GM23248 (cell line): ENCODE data around the gene SLC51B. TPM values are rescaled to one million over a fixed set of nuclear protein-coding genes. Genes with fewer than 3 reads are reported as not detected.
A peak's percentile ranks its signal among the peaks of the same experiment; 100 is the strongest.
"Not testable (repeated sequence)": the region's sequence is repeated elsewhere in the genome, so short reads cannot be mapped to it uniquely, and the experiment has no call there.

Source experiments
- DNase-seq: peaks from one replicate; pipeline ENCODE4 v3.0.0-alpha.2; 2015
- H2AFZ ChIP-seq: fragments of 200-600 bp; sonication (generic); 2 replicates; pipeline ENCODE4 v1.6.1; 2016; ENCODE audit warnings: antibody characterized with exemption
- H3F3A ChIP-seq: fragments of 200-600 bp; sonication (generic); 2 replicates; pipeline ENCODE4 v1.6.1; 2016; ENCODE audit warnings: mild to moderate bottlenecking, antibody characterized with exemption, mixed run types; ENCODE audit not compliant: insufficient read depth
- H3K27ac ChIP-seq: fragments of 200-600 bp; sonication (generic); 2 replicates; pipeline ENCODE4 v1.5.1; 2016; ENCODE audit warnings: mild to moderate bottlenecking
- H3K27me3 ChIP-seq: fragments of 200-600 bp; sonication (generic); replicated peaks from 2 replicates; pipeline ENCODE4 v1.6.1; 2016; ENCODE audit warnings: mild to moderate bottlenecking; ENCODE audit not compliant: insufficient read depth
- H3K36me3 ChIP-seq: fragments of 200-600 bp; sonication (generic); 2 replicates; pipeline ENCODE4 v1.6.1; 2016; ENCODE audit warnings: low read depth, mild to moderate bottlenecking
- H3K4me1 ChIP-seq: fragments of 200-600 bp; sonication (generic); 2 replicates; pipeline ENCODE4 v1.6.1; 2016; ENCODE audit warnings: mild to moderate bottlenecking; ENCODE audit not compliant: insufficient read depth
- H3K4me2 ChIP-seq: fragments of 200-600 bp; sonication (generic); one replicate; pipeline ENCODE4 v1.6.1; 2016; ENCODE audit warnings: mild to moderate bottlenecking; ENCODE audit not compliant: unreplicated experiment
- H3K4me3 ChIP-seq: fragments of 200-600 bp; sonication (generic); 2 replicates; pipeline ENCODE4 v1.5.1; 2016; ENCODE audit warnings: mild to moderate bottlenecking
- H3K79me2 ChIP-seq: fragments of 200-600 bp; sonication (generic); 2 replicates; pipeline ENCODE4 v1.6.1; 2016; ENCODE audit warnings: mild to moderate bottlenecking; ENCODE audit not compliant: insufficient read depth
- H3K9ac ChIP-seq: fragments of 200-600 bp; sonication (generic); 2 replicates; pipeline ENCODE4 v1.6.1; 2016; ENCODE audit warnings: mild to moderate bottlenecking
- H3K9me2 ChIP-seq: fragments of 200-600 bp; sonication (generic); 2 replicates; pipeline ENCODE4 v1.6.1; 2016; ENCODE audit warnings: mixed run types, mild to moderate bottlenecking, moderate library complexity; ENCODE audit not compliant: insufficient read depth
- H3K9me3 ChIP-seq: fragments of 200-600 bp; sonication (generic); one replicate; pipeline ENCODE4 v1.6.1; 2017; ENCODE audit warnings: low read depth
- H4K20me1 ChIP-seq: fragments of 200-600 bp; sonication (generic); 2 replicates; pipeline ENCODE4 v1.6.0; 2016; ENCODE audit not compliant: insufficient read depth
- EZH2 ChIP-seq: fragments of 200-600 bp; sonication (generic); IDR thresholded peaks from 2 replicates; pipeline ENCODE4 v1.6.1; 2018; ENCODE audit warnings: antibody characterized with exemption, mild to moderate bottlenecking; ENCODE audit not compliant: insufficient read depth, poor library complexity, severe bottlenecking
- EZH2phosphoT487 ChIP-seq: fragments of 200-600 bp; sonication (generic); IDR thresholded peaks from 2 replicates; pipeline ENCODE4 v1.6.1; 2018; ENCODE audit warnings: antibody characterized with exemption, moderate library complexity, mild to moderate bottlenecking, low read depth; ENCODE audit not compliant: insufficient read depth
- WGBS, 2 experiments: methylation state at CpG; one replicate each; pipeline ENCODE4 v1.1.6; 2015 to 2017; ENCODE audit warnings: low lambda C conversion rate in 2 of 2, low coverage in 1 of 2; ENCODE audit errors: missing lambda C conversion rate in 2 of 2; 5-methylcytosine and 5-hydroxymethylcytosine counted together
- in situ Hi-C: fragments of 300-500 bp; cut with MboI; formaldehyde crosslinking; loops from 2 replicates; pipeline ENCODE4 v1.15.0; 2020
- polyA plus RNA-seq: library from polyadenylated mRNA; unstranded; fragments of >200 nt; fragmentation: Nextera tagmentation; extraction: Ambion mirVana; gene quantifications from 2 replicates; pipeline ENCODE4 v1.2.1, GENCODE V29; 2016
- total RNA-seq: library from RNA; depleted of rRNA; stranded (reverse); fragments of >200 nt; shearing (Covaris generic); gene quantifications from 2 replicates; pipeline ENCODE4 v1.2.3, GENCODE V29; 2014

Gene SLC51B
- total and polyA plus RNA-seq, 2 experiments from 2014 or later, result not detected

- in situ Hi-C loops, result no loop called here
- Histone ChIP-seq H3K79me2 (no peaks in the 10 kb centered on the region), H3F3A (no peaks in the 10 kb centered on the region; the same call in 1 of the 2 replicates), H3K27ac (no peak overlapping the region), H4K20me1 (no peaks in the 10 kb centered on the region), H3K4me2 (no peak overlapping the region), H3K4me1 (no peaks in the 10 kb centered on the region), H3K36me3 (peaks cover 10% of the 10 kb centered on the region; the same call in 1 of the 2 replicates), H3K27me3 (no peaks in the 10 kb centered on the region), H3K9me3 (no peaks in the 10 kb centered on the region), H3K9me2 (no peaks in the 10 kb centered on the region), H3K4me3 (no peak overlapping the region), H3K9ac (no peak overlapping the region), H2AFZ (no peak overlapping the region)
- WGBS, 2 experiments, result 91 to 98% methylated on average over 3 of the region's 3 CpGs
- DNase-seq, result no peak
- no peak for TF ChIP-seq EZH2
- TF ChIP-seq EZH2phosphoT487, result no peak
These were observed 38.3 kb upstream of the SLC51B start for GRCh38 chr15:65006876-65007275.

GRCh38 chr15:65008983-65009382, 36.2 kb upstream of the SLC51B start:
- no peak for DNase-seq
- Histone ChIP-seq H3K79me2 (no peaks in the 10 kb centered on the region), H3K9me3 (no peaks in the 10 kb centered on the region), H3F3A (no peaks in the 10 kb centered on the region; the same call in 1 of the 2 replicates), H3K36me3 (peaks cover 18% of the 10 kb centered on the region), H4K20me1 (no peaks in the 10 kb centered on the region), H3K4me3 (no peak overlapping the region), H2AFZ (no peak overlapping the region), H3K27me3 (no peaks in the 10 kb centered on the region), H3K27ac (no peak overlapping the region), H3K9me2 (no peaks in the 10 kb centered on the region), H3K9ac (no peak overlapping the region), H3K4me1 (no peaks in the 10 kb centered on the region), H3K4me2 (no peak overlapping the region)
- WGBS, 2 experiments, result 96% methylated on average over 2 of the region's 2 CpGs
- TF ChIP-seq EZH2phosphoT487 (no peak), EZH2 (no peak)
- in situ Hi-C loops, result no loop called here

- H4K20me1 ChIP-seq, H3K4me2 ChIP-seq, H3K4me3 ChIP-seq, in situ Hi-C loops, H3K9me2 ChIP-seq, H3K79me2 ChIP-seq, H3K9ac ChIP-seq, H3K27me3 ChIP-seq, H2AFZ ChIP-seq, H3K9me3 ChIP-seq, H3F3A ChIP-seq, DNase-seq, H3K27ac ChIP-seq, H3K4me1 ChIP-seq: not testable (repeated sequence)
- 81 to 82% methylated on average over 4 of the region's 4 CpGs for WGBS, 2 experiments
- peaks cover 31% of the 10 kb centered on the region for H3K36me3 ChIP-seq
These were observed 34.0 kb upstream of the SLC51B start for GRCh38 chr15:65011198-65011597.

- no peak overlapping the region for H3K4me2 ChIP-seq
- H3K4me3 ChIP-seq, result no peak overlapping the region
- H3K9ac ChIP-seq, result no peak overlapping the region
- in situ Hi-C loops, result no loop called here
- H3K27ac ChIP-seq, result no peak overlapping the region
- no peak overlapping the region for H2AFZ ChIP-seq
- H3K9me3 ChIP-seq, result no peaks in the 10 kb centered on the region
- H3K9me2 ChIP-seq, result no peaks in the 10 kb centered on the region
- DNase-seq, result peak; percentile 10
- WGBS, 2 experiments, result 100% methylated on average over 1 of the region's 1 CpG
- H3K79me2 ChIP-seq, result no peaks in the 10 kb centered on the region
- no peaks in the 10 kb centered on the region for H3K4me1 ChIP-seq
- TF ChIP-seq EZH2, result no peak
- H4K20me1 ChIP-seq, result no peaks in the 10 kb centered on the region
- no peaks in the 10 kb centered on the region for H3K27me3 ChIP-seq
- H3F3A ChIP-seq, result no peaks in the 10 kb centered on the region
- H3K36me3 ChIP-seq, result peaks cover 49% of the 10 kb centered on the region
These were observed 24.8 kb upstream of the SLC51B start for GRCh38 chr15:65020419-65020818.

GRCh38 chr15:65021488-65021887, 23.7 kb upstream of the SLC51B start:
- no peaks in the 10 kb centered on the region for H4K20me1 ChIP-seq
- H3K9me3 ChIP-seq, result no peaks in the 10 kb centered on the region
- no peaks in the 10 kb centered on the region for H3K4me1 ChIP-seq
- no peaks in the 10 kb centered on the region for H3K9me2 ChIP-seq
- no peak for DNase-seq
- no peak overlapping the region for H2AFZ ChIP-seq
- H3K4me3 ChIP-seq, result no peak overlapping the region
- no peaks in the 10 kb centered on the region for H3F3A ChIP-seq
- H3K4me2 ChIP-seq, result no peak overlapping the region
- in situ Hi-C loops, result no loop called here
- peaks cover 39% of the 10 kb centered on the region for H3K36me3 ChIP-seq
- TF ChIP-seq EZH2phosphoT487 (no peak), EZH2 (no peak)
- no peak overlapping the region for H3K27ac ChIP-seq
- no peaks in the 10 kb centered on the region for H3K27me3 ChIP-seq
- no peak overlapping the region for H3K9ac ChIP-seq
- no peaks in the 10 kb centered on the region for H3K79me2 ChIP-seq
